Upper lobe of left lung (tissue), 6 donors: ENCODE data around the gene MPHOSPH6. TPM values are rescaled to one million over a fixed set of nuclear protein-coding genes. Genes with fewer than 3 reads are reported as not detected.

Experiments used
- ATAC-seq, 2 donors: fragments of 200-7000 bp; cut with Tn5 transposase; one replicate each; pipeline ENCODE4 v1.9.1; 2022; ENCODE audit warnings: mild to moderate bottlenecking in 2 of 2, moderate library complexity in 2 of 2; ENCODE audit not compliant: low FRiP score in 2 of 2
- DNase-seq, 2 donors: peaks; one replicate each; pipeline ENCODE4 v3.0.0-alpha.2; 2019 to 2020
- H3K27ac ChIP-seq, 4 donors: fragments of 200-600 bp; sonication (generic); one replicate each; pipeline ENCODE4 v1.5.1; 2016 to 2019
- H3K27me3 ChIP-seq, 4 donors: fragments of 200-600 bp; sonication (generic); one replicate each; pipeline ENCODE4 v1.5.1; 2017 to 2019
- H3K36me3 ChIP-seq, 4 donors: fragments of 200-600 bp; sonication (generic); one replicate each; pipeline ENCODE4 v1.5.1; 2016 to 2019
- H3K4me1 ChIP-seq, 4 donors: fragments of 200-600 bp; sonication (generic); one replicate each; pipeline ENCODE4 v1.5.1; 2018 to 2019
- H3K4me3 ChIP-seq, 4 donors: fragments of 200-600 bp; sonication (generic); one replicate each; pipeline ENCODE4 v1.5.1; 2017 to 2019; ENCODE audit warnings: mild to moderate bottlenecking in 2 of 4, moderate library complexity in 1 of 4
- H3K9me3 ChIP-seq, 4 donors: fragments of 200-600 bp; sonication (generic); one replicate each; pipeline ENCODE4 v1.5.1; 2018 to 2019
- EP300 ChIP-seq, 4 donors: sonication (generic); formaldehyde crosslinking; IDR thresholded peaks; one replicate each; pipeline ENCODE4 v1.5.1; 2017; ENCODE audit warnings: antibody characterized with exemption in 4 of 4, control low read depth in 2 of 4
- POLR2A ChIP-seq, 4 donors: fragments of 450-650 bp; IDR thresholded peaks; one replicate each; pipeline ENCODE4 v1.5.1; 2016 to 2017; ENCODE audit warnings: antibody characterized with exemption in 4 of 4, mild to moderate bottlenecking in 2 of 4
- POLR2AphosphoS5 ChIP-seq, 2 donors: sonication (generic); formaldehyde crosslinking; IDR thresholded peaks; one replicate each; pipeline ENCODE4 v1.5.1; 2017; ENCODE audit warnings: antibody characterized with exemption in 2 of 2
- WGBS, 2 donors: methylation state at CpG; one replicate each; pipeline ENCODE4 v1.1.5; 2017 to 2018; 5-methylcytosine and 5-hydroxymethylcytosine counted together
- total RNA-seq, 6 donors: library from RNA; depleted of rRNA in 4 of 6; stranded (reverse); fragments of >200 nt in 4 of 6; gene quantifications; one replicate each; pipeline versions ENCODE4 v1.1.0 to v1.2.1, GENCODE V29; 2016 to 2021
- TF ChIP-seq, protein P1 (sequence below), 6 experiments: fragments of 450-650 bp in 4 of 6; fragments of 200-600 bp in 2 of 6; sonication (generic) in 2 of 6; IDR thresholded peaks; one replicate each; pipeline ENCODE4 v1.5.1; 2016 to 2019; ENCODE audit warnings: antibody characterized with exemption in 6 of 6
- donor health status: DM: no; HTN: no; CAD: no; lungs with moderate emphysema.
- donor health status: DM: no; HTN: yes; CAD: no; lungs with severe emphysema.

Gene MPHOSPH6
- total RNA-seq, 6 donors from 2014 or later, result 17.4 to 55.5 (median 22.6) TPM

DNA sequence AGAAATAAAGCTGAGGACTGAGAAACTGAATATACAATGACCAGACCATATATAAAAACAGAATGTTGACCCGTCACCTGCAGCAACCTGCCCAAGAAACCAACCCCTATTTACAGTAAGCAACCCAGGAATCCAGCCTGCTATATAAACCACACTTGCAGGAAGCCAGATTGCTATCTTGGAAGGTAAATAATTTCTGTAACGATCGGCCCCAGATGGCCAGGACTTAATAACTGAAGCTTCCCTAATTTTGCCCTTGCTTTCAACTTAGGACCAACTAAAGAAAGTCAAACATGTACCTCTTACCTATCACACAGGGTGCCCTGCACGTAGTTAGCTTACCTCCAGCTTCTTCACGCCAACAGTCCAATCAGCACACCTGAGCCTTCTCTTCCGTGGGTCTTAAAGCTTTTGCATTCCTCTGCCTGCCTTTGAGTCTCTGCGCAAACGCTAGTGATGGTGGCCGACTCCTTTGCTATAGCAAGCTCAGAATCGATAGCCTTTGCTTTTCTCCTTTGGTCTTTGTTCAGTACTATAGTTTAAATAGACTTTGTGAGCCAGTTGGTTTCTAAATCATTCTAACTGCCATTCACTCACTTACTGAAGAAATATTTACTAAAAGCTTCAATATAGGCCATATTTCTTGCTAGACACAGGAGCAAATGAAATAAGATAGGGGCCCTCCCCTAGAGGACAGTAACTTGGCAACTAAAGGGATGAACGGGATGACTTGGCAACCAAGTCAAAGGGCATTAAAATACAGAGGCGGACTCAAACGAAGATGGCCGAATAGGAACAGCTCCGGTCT is 31.3 kb downstream of the MPHOSPH6 start:
- ATAC-seq (no peak), DNase-seq (no peak)
- H3K36me3 ChIP-seq, result no peaks in the 10 kb centered on the region
- no peaks in the 10 kb centered on the region for H3K4me1 ChIP-seq
- no peak overlapping the region for H3K4me3 ChIP-seq
- H3K9me3 ChIP-seq, result no peaks in the 10 kb centered on the region
- no peak overlapping the region for H3K27ac ChIP-seq
- TF ChIP-seq EP300 (IDR thresholded peaks at IDR 0.05) (no peak), POLR2AphosphoS5 (IDR thresholded peaks at IDR 0.05) (no peak), POLR2A (IDR thresholded peaks at IDR 0.05) (no peak)
- TF ChIP-seq, protein P1, sequence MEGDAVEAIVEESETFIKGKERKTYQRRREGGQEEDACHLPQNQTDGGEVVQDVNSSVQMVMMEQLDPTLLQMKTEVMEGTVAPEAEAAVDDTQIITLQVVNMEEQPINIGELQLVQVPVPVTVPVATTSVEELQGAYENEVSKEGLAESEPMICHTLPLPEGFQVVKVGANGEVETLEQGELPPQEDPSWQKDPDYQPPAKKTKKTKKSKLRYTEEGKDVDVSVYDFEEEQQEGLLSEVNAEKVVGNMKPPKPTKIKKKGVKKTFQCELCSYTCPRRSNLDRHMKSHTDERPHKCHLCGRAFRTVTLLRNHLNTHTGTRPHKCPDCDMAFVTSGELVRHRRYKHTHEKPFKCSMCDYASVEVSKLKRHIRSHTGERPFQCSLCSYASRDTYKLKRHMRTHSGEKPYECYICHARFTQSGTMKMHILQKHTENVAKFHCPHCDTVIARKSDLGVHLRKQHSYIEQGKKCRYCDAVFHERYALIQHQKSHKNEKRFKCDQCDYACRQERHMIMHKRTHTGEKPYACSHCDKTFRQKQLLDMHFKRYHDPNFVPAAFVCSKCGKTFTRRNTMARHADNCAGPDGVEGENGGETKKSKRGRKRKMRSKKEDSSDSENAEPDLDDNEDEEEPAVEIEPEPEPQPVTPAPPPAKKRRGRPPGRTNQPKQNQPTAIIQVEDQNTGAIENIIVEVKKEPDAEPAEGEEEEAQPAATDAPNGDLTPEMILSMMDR (IDR thresholded peaks at IDR 0.05), result no peak
- 86 to 89% methylated on average over 15 of the region's 15 CpGs for WGBS, 2 donors
- H3K27me3 ChIP-seq, result no peaks in the 10 kb centered on the region

DNA sequence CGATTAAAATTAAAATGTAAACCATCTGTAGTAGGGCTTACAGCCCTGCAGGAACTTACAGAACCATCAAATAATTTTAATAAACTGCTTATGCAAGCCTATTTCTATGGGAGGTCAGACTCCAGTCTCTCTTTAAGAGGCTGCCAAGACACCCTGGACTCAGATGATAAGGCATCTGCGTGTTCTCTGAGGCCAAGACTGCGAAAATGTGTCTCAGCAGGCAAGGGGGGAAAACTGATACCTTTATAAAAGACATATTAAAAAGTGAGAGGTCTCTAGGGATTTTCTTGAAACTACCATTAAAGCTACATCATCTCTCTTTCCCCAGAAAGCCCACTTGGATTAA is 32.2 kb downstream of the MPHOSPH6 start:
- no peaks in the 10 kb centered on the region for H3K4me1 ChIP-seq
- no peaks in the 10 kb centered on the region for H3K27me3 ChIP-seq
- no peaks in the 10 kb centered on the region for H3K36me3 ChIP-seq
- WGBS, 2 donors, result 87 to 98% methylated on average over 3 of the region's 3 CpGs
- TF ChIP-seq, protein P1 (IDR thresholded peaks at IDR 0.05), result no peak
- TF ChIP-seq POLR2AphosphoS5 (IDR thresholded peaks at IDR 0.05) (no peak), POLR2A (IDR thresholded peaks at IDR 0.05) (no peak), EP300 (IDR thresholded peaks at IDR 0.05) (no peak)
- no peak overlapping the region for H3K27ac ChIP-seq
- no peaks in the 10 kb centered on the region for H3K9me3 ChIP-seq
- ATAC-seq (no peak), DNase-seq (no peak)
- H3K4me3 ChIP-seq, result no peak overlapping the region

DNA sequence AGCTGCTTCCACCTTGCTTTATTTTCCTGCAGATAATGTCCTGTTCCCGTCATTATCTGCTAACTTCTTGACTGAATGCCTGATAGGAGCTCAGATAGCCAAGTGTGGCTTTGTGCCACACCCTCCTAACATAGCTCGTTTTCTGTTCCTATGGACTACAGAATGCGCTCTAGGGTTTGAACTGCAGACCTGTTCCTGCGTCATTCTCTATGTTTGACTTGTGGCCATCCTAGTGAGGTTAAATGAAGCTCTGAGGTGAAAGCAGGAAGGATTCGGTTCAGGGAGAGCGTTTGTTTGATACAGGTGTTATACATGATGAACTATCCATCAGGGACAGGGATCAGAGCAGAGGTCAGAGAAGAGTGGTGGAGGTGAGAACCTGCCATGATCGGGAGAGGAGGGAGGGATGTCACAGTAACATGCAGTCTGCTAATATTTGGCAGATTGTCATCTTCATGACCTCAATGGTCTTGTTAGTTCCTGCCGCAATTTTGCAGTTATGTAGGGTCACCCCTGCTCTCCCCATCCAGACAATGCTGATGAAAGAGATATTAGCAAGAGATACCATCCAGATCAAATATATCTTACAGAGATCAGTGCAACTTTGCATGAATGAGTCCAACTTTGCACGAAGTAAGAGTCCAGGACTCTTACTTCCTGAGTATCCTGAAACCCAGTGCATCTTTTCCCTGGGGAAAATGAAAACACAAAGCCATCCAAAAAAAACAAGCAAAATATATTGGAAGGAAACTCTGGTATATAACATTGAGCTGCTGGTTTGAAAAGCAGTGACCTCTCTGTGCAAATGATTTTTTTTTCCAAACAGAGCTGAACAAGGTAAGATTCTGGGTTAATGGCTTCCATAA is 32.8 kb downstream of the MPHOSPH6 start:
- ATAC-seq (no peak), DNase-seq (no peak)
- Histone ChIP-seq H3K27ac (no peak overlapping the region), H3K4me1 (no peaks in the 10 kb centered on the region), H3K4me3 (no peak overlapping the region), H3K36me3 (no peaks in the 10 kb centered on the region), H3K27me3 (no peaks in the 10 kb centered on the region), H3K9me3 (no peaks in the 10 kb centered on the region)
- TF ChIP-seq EP300 (IDR thresholded peaks at IDR 0.05), result no peak
- TF ChIP-seq POLR2AphosphoS5 (IDR thresholded peaks at IDR 0.05), result no peak
- TF ChIP-seq, protein P1 (IDR thresholded peaks at IDR 0.05), result no peak
- TF ChIP-seq POLR2A (IDR thresholded peaks at IDR 0.05), result no peak
- 89 to 91% methylated on average over 9 of the region's 9 CpGs for WGBS, 2 donors

DNA sequence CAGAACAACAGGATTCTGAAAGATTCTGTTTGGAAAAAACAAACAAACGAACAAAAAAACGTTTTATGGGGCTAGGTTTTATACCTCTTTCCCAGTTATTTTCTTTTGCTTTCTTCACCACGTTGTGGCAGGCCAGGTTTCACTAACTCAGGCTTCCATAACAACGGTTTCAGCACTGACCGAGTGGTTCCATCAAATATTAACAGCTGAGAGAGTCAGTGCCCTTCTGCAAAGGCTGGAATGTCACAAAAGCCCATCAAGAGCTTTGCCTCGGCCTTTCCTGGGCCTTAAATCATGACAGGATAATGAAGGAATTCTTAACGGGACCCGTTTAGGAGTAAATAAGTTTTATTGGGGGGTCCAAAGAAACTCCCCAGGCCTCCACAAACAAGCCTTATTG is 34.2 kb downstream of the MPHOSPH6 start:
- no peaks in the 10 kb centered on the region for H3K4me1 ChIP-seq
- no peaks in the 10 kb centered on the region for H3K27me3 ChIP-seq
- no peak overlapping the region for H3K27ac ChIP-seq
- H3K9me3 ChIP-seq, result no peaks in the 10 kb centered on the region
- H3K4me3 ChIP-seq, result no peak overlapping the region
- DNase-seq (no peak), ATAC-seq (no peak)
- no peaks in the 10 kb centered on the region for H3K36me3 ChIP-seq
- TF ChIP-seq, protein P1 (IDR thresholded peaks at IDR 0.05), result no peak
- TF ChIP-seq POLR2AphosphoS5 (IDR thresholded peaks at IDR 0.05) (no peak), EP300 (IDR thresholded peaks at IDR 0.05) (no peak), POLR2A (IDR thresholded peaks at IDR 0.05) (no peak)
- 74 to 77% methylated on average over 8 of the region's 8 CpGs for WGBS, 2 donors
